IPS-18a (cell line): ENCODE measurements around the gene ZNF341.
A peak's percentile ranks its signal among the peaks of the same experiment; 100 is the strongest.

Source experiments
- H3K27ac ChIP-seq: one replicate; pipeline ENCODE4 v1.5.1; 2013; ENCODE audit warnings: low read length
- H3K27me3 ChIP-seq: one replicate; pipeline ENCODE4 v1.6.1; 2013; ENCODE audit warnings: mild to moderate bottlenecking, low read length; ENCODE audit not compliant: control insufficient read depth, insufficient read depth
- H3K36me3 ChIP-seq: one replicate; pipeline ENCODE4 v1.6.1; 2013; ENCODE audit warnings: low read depth, low read length; ENCODE audit not compliant: control insufficient read depth
- H3K4me1 ChIP-seq: one replicate; pipeline ENCODE4 v1.6.1; 2013; ENCODE audit warnings: low read depth, low read length; ENCODE audit not compliant: control insufficient read depth
- H3K4me3 ChIP-seq: one replicate; pipeline ENCODE4 v1.5.1; 2013; ENCODE audit warnings: low read length
- H3K9ac ChIP-seq: one replicate; pipeline ENCODE4 v1.6.1; 2013; ENCODE audit warnings: mild to moderate bottlenecking, low read length, moderate library complexity
- H3K9me3 ChIP-seq: one replicate; pipeline ENCODE4 v1.6.1; 2013; ENCODE audit warnings: low read depth, low read length; ENCODE audit not compliant: control insufficient read depth

Gene ZNF341

GRCh38 chr20:33721391-33722140 lies 10.2 kb upstream of the ZNF341 start:
- no peak overlapping the region for H3K27ac ChIP-seq
- no peaks in the 10 kb centered on the region for H3K36me3 ChIP-seq
- H3K4me1 ChIP-seq = no peaks in the 10 kb centered on the region
- no peaks in the 10 kb centered on the region for H3K9me3 ChIP-seq
- H3K4me3 ChIP-seq = no peak overlapping the region
- no peaks in the 10 kb centered on the region for H3K27me3 ChIP-seq
- no peak overlapping the region for H3K9ac ChIP-seq

- Histone ChIP-seq H3K27me3 (no peaks in the 10 kb centered on the region), H3K27ac (no peak overlapping the region), H3K4me3 (no peak overlapping the region), H3K9me3 (no peaks in the 10 kb centered on the region), H3K9ac (no peak overlapping the region), H3K36me3 (no peaks in the 10 kb centered on the region), H3K4me1 (no peaks in the 10 kb centered on the region)
Observed at GRCh38 chr20:33724439-33725094, 7.2 kb upstream of the ZNF341 start.

GRCh38 chr20:33725607-33726264 lies 6.1 kb upstream of the ZNF341 start:
- Histone ChIP-seq H3K36me3 (no peaks in the 10 kb centered on the region), H3K9ac (no peak overlapping the region), H3K4me1 (no peaks in the 10 kb centered on the region)

GRCh38 chr20:33727115-33727479 lies 4.7 kb upstream of the ZNF341 start:
- no peak overlapping the region for H3K9ac ChIP-seq

More at GRCh38 chr20:33725607-33726264, 6.1 kb upstream of the ZNF341 start:
- H3K27ac ChIP-seq = no peak overlapping the region
- H3K27me3 ChIP-seq = no peaks in the 10 kb centered on the region
- H3K9me3 ChIP-seq = no peaks in the 10 kb centered on the region
- no peak overlapping the region for H3K4me3 ChIP-seq

GRCh38 chr20:33727806-33728205 lies 4.0 kb upstream of the ZNF341 start:
- Histone ChIP-seq H3K36me3 (no peaks in the 10 kb centered on the region), H3K27me3 (no peaks in the 10 kb centered on the region), H3K4me1 (no peaks in the 10 kb centered on the region)

More at GRCh38 chr20:33727115-33727479, 4.7 kb upstream of the ZNF341 start:
- Histone ChIP-seq H3K4me3 (no peak overlapping the region), H3K4me1 (no peaks in the 10 kb centered on the region), H3K36me3 (no peaks in the 10 kb centered on the region), H3K27ac (no peak overlapping the region), H3K9me3 (no peaks in the 10 kb centered on the region), H3K27me3 (no peaks in the 10 kb centered on the region)

GRCh38 chr20:33728463-33728862 lies 3.3 kb upstream of the ZNF341 start:
- Histone ChIP-seq H3K4me3 (no peak overlapping the region), H3K4me1 (no peaks in the 10 kb centered on the region), H3K36me3 (no peaks in the 10 kb centered on the region), H3K27me3 (no peaks in the 10 kb centered on the region), H3K27ac (no peak overlapping the region), H3K9me3 (no peaks in the 10 kb centered on the region), H3K9ac (no peak overlapping the region)

More at GRCh38 chr20:33727806-33728205, 4.0 kb upstream of the ZNF341 start:
- Histone ChIP-seq H3K9ac (no peak overlapping the region), H3K9me3 (no peaks in the 10 kb centered on the region), H3K4me3 (no peak overlapping the region), H3K27ac (no peak overlapping the region)

- H3K4me1 ChIP-seq = peaks cover 4% of the 10 kb centered on the region
- no peak overlapping the region for H3K4me3 ChIP-seq
- H3K9ac ChIP-seq = no peak overlapping the region
- no peaks in the 10 kb centered on the region for H3K9me3 ChIP-seq
- no peaks in the 10 kb centered on the region for H3K27me3 ChIP-seq
- no peak overlapping the region for H3K27ac ChIP-seq
- no peaks in the 10 kb centered on the region for H3K36me3 ChIP-seq
Observed at GRCh38 chr20:33729101-33729500, 2.7 kb upstream of the ZNF341 start.

GRCh38 chr20:33730946-33731692 lies 677 bp upstream of the ZNF341 start:
- H3K9ac ChIP-seq = peak overlapping the region; percentile 32
- no peaks in the 10 kb centered on the region for H3K9me3 ChIP-seq
- peak overlapping the region; percentile 67 for H3K4me3 ChIP-seq
- H3K27me3 ChIP-seq = no peaks in the 10 kb centered on the region
- no peak overlapping the region for H3K27ac ChIP-seq
- no peaks in the 10 kb centered on the region for H3K36me3 ChIP-seq
- H3K4me1 ChIP-seq = peaks cover 6% of the 10 kb centered on the region

- H3K36me3 ChIP-seq = no peaks in the 10 kb centered on the region
- H3K27ac ChIP-seq = no peak overlapping the region
- H3K9ac ChIP-seq = peak overlapping the region; percentile 58
- peaks cover 6% of the 10 kb centered on the region for H3K9me3 ChIP-seq
- H3K4me3 ChIP-seq = peak overlapping the region; percentile 54
- H3K4me1 ChIP-seq = peaks cover 6% of the 10 kb centered on the region
- H3K27me3 ChIP-seq = no peaks in the 10 kb centered on the region
Observed at GRCh38 chr20:33732166-33732970, 572 bp downstream of the ZNF341 start.

GRCh38 chr20:33733654-33734576 lies 2.1 kb downstream of the ZNF341 start:
- Histone ChIP-seq H3K27me3 (no peaks in the 10 kb centered on the region), H3K9ac (no peak overlapping the region), H3K9me3 (peaks cover 6% of the 10 kb centered on the region), H3K27ac (no peak overlapping the region), H3K4me3 (no peak overlapping the region), H3K36me3 (no peaks in the 10 kb centered on the region), H3K4me1 (peaks cover 6% of the 10 kb centered on the region)
